GM21786 (cell line): ENCODE measurements around the gene BUD31.
"Not testable (repeated sequence)": the region's sequence is repeated elsewhere in the genome, so short reads cannot be mapped to it uniquely, and the experiment has no call there.

Experiments
- ATAC-seq: cut with Tn5 transposase; IDR thresholded peaks from one replicate; pipeline ENCODE4 v1.9.1; 2021; ENCODE audit not compliant: unreplicated experiment

Gene BUD31

GRCh38 chr7:99380032-99380822 lies 28.5 kb upstream of the BUD31 start:
- ATAC-seq: peak; percentile 45

DNA sequence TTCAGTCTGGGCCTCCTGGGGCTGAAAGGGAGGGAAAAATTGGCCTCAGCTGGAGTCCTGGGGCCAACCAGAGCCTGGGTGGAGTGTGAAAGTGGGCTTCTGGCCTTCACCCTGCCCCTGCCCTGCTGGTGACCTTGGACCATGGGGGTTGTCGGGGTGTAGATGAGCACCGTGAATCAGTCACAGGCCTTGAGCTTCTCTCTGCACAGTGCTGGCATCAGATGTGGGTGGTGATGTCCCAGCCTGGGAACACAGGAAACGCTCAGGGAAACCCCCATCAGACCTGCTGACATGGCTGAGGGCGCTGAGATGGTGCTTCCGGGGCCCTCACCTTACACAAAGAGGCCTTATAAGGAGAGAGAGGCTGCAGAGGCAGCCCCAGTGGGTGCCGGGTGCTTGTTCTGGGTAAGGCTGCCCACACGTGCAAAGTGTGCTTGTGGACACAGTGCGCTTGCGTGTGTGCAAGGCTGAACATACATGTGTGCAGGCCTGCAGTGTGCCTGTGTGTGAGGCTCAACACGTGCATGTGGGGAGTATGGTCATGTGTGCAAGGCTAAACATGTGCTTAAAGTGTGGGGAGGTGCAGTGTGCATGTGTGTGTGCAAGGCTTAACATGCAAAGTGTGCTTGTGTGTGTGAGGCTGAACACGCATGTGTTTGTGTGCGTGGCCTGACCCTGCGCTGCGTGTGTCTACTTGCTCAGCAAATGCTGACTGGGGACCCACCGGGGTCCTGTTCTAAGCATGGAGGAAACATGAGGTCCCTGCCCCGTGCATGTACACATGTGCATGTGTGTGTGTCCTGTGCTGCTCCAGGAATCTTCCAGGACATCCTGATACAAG lies 27.7 kb upstream of the BUD31 start:
- ATAC-seq: peak; percentile 79

DNA sequence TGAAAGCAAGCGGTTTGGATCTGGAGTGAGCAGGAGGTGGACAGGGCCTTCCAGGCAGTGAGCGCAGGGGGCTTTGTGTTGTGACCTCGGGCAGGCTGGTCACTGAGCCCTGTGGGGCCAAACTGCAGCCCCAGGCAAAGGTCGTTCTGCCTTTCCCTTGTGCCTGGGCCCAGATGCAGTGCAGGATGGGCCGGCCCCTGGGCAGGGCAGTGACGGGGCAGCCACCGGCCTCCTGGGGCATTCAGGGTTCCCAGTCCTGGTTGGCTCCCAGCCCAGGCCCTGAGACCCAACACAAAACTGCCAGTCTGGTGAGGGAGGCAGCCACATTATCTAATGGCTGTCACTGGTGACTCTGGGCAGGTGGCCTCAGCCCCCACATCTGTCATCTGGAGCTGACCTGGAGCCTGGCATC lies 27.1 kb upstream of the BUD31 start:
- no peak for ATAC-seq

DNA sequence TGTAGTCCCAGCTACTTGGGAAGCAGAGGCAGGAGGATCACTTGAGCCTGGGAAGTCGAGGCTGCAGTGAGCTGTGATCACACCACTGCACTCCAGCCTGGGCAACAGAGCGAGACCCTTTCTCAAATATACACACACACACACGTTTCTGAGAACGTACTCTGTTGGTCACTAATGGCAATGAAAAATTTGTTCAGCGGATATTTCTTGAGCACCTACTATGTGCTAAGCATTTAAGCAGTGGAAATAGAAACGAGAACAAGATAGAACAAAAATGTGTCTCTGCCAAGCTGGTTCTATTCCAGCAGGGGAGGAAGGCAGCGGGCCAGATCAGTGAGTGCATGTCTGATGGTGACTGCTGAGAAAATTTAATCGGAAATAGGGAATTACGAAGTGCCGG lies 25.6 kb upstream of the BUD31 start:
- no peak for ATAC-seq

DNA sequence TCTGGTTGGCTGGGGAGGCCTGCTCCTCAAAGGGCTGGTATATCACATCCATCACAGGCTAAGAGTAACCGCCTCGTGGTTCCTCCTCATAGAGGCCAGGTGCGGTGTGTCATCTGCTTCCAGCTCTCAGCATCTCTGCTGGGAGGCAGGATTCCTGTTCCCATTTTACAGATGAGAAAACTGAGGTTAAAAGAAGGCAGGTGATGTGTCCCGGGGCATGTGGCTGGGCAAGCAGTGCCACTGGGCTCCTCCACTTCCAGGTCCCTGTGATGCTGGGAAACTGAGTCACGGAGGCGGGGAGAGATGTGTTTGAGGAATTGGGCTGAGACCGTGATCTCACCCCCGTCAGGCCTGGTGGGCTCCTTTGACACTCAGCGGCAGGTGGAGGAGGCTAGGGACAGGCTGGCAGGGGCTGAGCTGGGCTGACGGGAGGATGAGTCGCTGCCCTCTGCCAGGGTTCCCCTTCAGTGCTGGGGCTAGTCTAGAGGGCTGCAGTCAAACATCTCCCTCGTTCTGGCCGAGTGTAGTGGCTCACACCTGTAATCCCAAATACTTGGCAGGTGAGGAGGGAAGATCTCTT lies 24.9 kb upstream of the BUD31 start:
- no peak for ATAC-seq

GRCh38 chr7:99384523-99384922 lies 24.2 kb upstream of the BUD31 start:
- ATAC-seq: no peak

GRCh38 chr7:99385564-99385963 lies 23.2 kb upstream of the BUD31 start:
- no peak for ATAC-seq

DNA sequence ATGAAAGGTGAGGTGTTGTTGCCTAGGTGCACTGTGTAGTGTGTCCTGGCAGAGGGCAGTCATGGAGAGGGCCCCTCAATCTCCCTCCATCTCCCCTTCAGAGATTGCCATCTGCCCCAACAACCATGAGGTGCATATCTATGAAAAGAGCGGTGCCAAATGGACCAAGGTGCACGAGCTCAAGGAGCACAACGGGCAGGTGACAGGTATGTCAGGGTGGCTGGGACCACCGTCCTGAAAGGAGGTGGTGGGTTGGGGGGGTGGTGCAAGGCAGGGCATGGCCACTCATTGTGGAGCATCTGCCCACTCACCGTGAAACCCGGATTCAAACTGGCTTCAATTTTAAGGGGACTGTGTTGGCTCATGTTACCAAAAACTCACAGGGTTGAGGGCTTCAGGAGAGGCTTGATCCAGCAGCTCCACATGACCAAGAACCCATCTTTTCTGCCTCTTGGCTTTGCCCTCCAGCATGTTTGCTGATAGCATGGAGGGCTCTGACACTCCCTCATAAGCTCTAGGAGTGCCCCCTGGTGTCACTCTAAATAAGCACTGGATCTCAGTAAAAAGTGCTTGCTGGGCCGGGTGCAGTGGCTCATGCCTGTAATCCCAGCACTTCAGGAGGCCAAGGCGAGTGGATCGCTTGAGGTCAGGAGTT lies 22.1 kb upstream of the BUD31 start:
- no peak for ATAC-seq

GRCh38 chr7:99387239-99387635 lies 21.5 kb upstream of the BUD31 start:
- not testable (repeated sequence) for ATAC-seq

- no peak for ATAC-seq
These were observed 20.9 kb upstream of the BUD31 start for GRCh38 chr7:99387912-99388311.

DNA sequence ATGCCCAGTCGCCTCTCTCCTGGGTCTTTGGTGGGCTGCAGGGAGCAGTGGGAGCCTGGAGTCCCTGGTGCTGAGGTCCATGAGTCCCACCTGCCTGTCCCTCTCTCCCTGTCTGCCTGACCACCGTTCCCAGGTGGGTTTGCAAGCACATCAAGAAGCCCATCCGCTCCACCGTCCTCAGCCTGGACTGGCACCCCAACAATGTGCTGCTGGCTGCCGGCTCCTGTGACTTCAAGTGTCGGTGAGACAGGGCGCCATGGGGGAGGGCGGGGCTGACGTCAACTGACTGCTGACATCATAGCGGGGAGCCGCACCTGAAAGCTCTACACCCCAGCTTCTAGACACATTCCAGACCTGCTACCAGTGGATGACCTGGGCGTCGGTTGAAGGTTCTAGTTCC lies 19.0 kb upstream of the BUD31 start:
- ATAC-seq: no peak

DNA sequence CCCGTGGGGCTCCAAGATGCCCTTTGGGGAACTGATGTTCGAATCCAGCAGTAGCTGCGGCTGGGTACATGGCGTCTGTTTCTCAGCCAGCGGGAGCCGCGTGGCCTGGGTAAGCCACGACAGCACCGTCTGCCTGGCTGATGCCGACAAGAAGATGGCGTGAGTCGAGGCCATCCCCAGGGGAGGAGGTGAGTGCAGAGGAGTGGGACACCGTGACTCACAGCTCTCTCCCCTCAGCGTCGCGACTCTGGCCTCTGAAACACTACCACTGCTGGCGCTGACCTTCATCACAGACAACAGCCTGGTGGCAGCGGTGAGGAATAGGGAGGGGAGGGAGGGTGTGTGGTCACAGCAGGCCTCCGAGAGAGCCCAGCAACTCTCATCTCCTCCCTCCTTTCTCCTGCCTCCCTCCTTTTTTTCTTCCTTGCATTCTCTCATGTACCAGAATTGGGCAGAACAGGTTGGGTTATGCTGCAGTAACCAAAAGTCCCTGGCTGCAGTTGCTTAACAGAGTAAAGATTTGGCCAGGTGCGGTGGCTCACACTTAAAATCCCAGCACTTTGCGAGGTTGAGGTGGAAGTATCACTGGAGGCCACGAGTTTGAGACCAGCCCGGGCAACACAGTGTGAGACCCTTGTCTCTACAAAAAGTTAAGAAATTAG lies 17.7 kb upstream of the BUD31 start:
- ATAC-seq: no peak

- ATAC-seq: no peak
These were observed 16.7 kb upstream of the BUD31 start for GRCh38 chr7:99392046-99392445.

- ATAC-seq: peak; percentile 59
These were observed 16.0 kb upstream of the BUD31 start for GRCh38 chr7:99392659-99393354.

- no peak for ATAC-seq
These were observed 15.2 kb upstream of the BUD31 start for GRCh38 chr7:99393355-99394187.

DNA sequence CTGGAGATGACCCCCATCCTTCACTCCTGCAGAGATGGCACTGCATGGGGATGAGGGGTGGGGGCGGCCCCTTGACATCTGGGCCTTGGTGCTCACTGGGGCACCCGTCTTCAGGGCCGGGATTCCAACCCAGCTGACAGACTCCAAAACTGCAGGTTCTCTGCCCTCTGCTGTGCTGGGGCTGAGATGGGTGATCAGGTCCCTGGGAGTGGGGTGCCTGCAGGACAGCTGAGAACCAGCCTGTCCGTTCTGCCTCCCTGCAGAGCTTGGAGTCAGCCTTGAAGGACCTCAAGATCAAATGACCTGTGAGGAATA lies 14.6 kb upstream of the BUD31 start:
- no peak for ATAC-seq

- ATAC-seq: no peak
These were observed 13.0 kb upstream of the BUD31 start for GRCh38 chr7:99395616-99396327.

DNA sequence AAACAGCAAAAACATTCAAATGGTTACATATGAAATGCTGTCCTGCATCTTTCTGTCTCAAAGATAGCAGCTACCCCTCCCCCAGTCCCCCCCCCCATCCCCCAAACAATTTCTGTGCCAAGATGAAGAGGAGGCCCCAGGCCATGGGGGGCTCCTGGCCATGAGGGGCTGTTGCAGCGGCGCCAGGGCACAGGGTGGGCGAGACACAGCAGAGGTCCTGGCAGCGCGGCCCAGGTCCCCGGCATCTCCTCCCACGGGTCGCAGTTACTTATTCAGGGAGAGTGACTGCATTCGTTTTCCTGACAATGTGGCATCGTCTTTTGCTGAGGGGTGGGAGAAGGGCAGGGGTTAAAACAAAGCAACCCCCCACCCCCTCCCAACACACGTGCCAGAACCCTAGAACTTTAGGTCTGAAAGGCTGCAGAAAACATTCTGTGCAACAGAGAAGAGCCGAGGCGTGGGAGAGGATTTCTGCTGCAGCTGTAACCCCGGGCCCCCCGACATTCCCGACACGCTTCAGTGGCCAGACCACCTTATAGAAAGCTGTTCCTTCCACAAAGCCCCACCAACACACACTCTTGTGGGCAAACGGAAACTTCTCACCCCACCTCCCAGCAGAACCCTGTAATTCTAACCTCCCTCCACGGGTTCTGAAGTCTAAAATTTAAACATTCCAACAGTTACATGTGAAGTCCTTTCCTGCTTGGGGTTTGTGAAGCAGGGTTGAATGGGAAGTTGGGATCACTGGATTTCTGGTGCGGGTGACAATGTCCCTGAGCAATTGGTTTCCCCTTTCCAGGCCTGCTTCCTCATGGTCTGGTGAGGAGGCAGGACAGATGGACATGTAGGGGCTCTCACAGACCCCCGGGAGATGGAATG lies 12.1 kb upstream of the BUD31 start:
- ATAC-seq: no peak
